Measurements from ENCODE around the gene KRTAP10-10.

DNA sequence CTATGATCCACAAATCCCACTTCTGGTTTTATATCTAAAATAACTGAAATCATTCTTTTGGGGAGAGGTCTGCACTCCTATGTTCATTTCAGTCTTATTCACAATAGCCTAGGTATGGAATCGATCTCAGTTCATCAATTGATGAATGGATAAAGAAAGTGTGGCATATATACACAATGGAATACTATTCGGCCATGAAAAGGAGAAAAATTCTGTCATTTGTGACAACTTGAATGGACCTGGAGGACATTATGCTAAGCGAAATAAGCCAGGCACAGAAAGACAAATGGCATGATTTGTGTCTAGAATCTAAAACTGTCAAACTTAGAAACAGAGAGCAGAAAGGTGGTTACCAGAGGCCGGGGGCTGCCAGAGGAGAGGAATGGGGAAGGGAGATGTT is 30.7 kb upstream of the KRTAP10-10 start:
- TF ChIP-seq, protein P1, sequence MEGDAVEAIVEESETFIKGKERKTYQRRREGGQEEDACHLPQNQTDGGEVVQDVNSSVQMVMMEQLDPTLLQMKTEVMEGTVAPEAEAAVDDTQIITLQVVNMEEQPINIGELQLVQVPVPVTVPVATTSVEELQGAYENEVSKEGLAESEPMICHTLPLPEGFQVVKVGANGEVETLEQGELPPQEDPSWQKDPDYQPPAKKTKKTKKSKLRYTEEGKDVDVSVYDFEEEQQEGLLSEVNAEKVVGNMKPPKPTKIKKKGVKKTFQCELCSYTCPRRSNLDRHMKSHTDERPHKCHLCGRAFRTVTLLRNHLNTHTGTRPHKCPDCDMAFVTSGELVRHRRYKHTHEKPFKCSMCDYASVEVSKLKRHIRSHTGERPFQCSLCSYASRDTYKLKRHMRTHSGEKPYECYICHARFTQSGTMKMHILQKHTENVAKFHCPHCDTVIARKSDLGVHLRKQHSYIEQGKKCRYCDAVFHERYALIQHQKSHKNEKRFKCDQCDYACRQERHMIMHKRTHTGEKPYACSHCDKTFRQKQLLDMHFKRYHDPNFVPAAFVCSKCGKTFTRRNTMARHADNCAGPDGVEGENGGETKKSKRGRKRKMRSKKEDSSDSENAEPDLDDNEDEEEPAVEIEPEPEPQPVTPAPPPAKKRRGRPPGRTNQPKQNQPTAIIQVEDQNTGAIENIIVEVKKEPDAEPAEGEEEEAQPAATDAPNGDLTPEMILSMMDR (IDR thresholded peaks at IDR 0.05), result no peak
- TF ChIP-seq POLR2A (IDR thresholded peaks at IDR 0.05), result no peak
- no peak for TF ChIP-seq POLR2AphosphoS5 (IDR thresholded peaks at IDR 0.05)
- TF ChIP-seq EP300 (IDR thresholded peaks at IDR 0.05), result no peak
